ENCODE results near the gene NR4A3.
"Not testable (repeated sequence)": the region's sequence is repeated elsewhere in the genome, so short reads cannot be mapped to it uniquely, and the experiment has no call there.

- TF ChIP-seq POLR2A, POLR2AphosphoS5, TAF1, SPI1 (IDR thresholded peaks at IDR 0.05; ENCODE audit: low read depth, low read length): not testable (repeated sequence)
Measured at GRCh38 chr9:99857576-99857975, 35.9 kb downstream of the NR4A3 start.

Measured in GM12891 (cell line).